GM19043 (cell line): ENCODE results near the gene NR2F6.

ENCODE experiments used
- ATAC-seq: cut with Tn5 transposase; IDR thresholded peaks from one replicate; pipeline ENCODE4 v1.9.1; 2021; ENCODE audit warnings: low read depth; ENCODE audit not compliant: unreplicated experiment

NR2F6 gene

DNA sequence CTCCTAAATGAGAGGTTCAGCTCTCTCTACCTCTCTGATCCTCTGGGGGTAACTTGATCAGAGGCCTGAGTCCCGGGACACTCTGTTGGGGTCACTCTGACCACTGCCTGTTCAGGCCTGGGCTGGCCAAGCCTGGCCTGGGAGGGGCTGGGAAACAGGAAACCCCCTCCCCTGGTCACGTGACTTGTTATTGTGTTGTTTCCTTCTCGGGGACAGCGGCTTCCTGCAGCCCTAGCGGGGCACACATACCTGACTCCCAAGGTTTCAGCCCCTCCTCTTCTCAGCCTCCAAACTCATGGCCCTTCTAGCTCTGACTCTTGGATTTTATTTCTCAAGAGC, 18.9 kb upstream of the NR2F6 start, which contains the start of gene USHBP1:
TSS of gene USHBP1 (minus strand) at position 105 of the 339 bp plus-strand sequence. CDS start 446 bp downstream, outside the sequence.
- ATAC-seq = no peak

DNA sequence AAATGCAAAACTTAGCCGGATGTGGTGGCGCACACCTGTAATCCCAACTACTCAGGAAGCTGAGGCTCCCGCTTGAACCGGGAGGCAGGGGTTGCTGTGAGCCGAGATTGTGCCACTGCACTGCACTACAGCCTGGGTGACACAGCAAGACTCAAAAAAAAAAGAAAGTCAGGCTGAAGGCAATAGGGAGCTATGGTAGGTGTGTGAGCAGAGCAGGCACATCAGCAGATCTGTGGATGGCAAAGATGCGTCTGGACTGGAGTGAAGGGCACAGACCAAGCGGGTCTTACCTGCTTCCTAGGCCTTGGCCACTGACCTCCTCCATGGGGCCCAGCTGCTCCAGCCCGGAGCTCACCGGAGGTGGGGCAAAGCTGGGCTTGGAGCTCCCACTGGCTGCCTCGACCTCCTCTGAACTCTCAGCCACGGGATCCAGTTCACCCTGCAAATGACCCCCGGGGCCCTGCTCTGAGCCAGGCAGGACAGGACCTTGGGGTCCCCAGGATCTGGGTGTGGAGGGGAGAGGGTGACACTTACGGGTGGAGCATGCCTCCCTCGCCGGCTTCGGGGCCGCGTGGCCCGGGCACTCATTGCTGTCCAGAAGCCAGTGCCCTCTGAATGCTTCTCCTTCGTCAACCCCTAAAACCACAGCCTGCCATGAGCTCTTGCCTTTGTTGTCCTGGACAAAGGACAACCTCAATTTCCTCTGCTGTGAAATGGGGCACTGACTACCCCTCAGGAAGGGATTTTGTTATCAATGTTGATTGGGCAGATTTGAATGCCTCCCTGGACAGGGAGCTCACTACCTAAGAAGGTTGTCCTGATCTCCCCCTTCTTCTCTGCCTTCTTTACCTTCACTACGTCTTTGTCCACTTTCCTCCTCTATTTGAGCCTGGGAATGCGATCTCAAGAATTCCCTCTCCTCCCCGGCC, 18.3 kb upstream of the NR2F6 start:
- ATAC-seq = no peak

DNA sequence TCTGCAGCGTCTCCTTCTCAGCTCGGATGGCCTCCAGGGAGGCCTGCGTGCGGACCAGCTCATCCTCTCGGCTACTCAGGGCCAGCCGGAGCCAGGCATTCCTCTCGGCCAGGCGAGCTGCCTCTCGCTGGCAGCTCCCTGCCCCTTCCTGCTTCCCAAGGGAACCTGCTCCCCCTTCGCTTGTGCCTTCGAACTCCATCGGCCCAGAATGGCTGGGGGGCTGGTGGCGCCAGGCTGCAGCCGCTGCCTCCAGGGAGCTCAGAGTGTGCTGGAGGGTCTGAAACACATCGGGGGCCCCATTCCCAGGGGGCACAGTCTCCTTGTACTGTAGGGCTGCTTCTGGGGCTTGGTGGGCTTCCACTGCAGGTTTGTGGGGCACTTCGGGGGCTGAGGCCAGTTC, 16.8 kb upstream of the NR2F6 start:
- no peak for ATAC-seq

DNA sequence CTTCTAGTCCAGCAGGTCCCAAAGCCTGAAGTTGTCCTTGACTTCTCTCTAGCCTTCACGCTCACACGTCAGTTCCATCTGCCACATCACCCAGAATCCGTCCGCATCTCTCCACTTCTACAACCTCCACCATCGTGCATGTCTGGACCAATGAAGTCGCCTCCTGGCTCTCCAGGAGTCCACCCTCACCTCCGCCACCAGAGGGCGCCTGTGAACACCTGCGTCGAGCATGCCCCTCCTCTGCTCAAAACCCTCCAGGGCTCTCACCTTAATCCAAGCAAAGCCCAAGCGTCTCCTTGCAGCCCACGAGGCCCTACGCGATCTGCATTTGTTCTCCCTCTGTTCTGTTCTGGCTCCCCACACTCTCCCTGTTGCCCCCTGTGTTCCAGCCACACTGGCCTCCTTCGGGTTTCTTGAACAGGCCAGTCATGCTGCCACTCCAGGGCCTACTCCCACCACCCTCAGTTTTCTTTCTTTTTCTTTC, 15.2 kb upstream of the NR2F6 start:
- ATAC-seq = no peak

DNA sequence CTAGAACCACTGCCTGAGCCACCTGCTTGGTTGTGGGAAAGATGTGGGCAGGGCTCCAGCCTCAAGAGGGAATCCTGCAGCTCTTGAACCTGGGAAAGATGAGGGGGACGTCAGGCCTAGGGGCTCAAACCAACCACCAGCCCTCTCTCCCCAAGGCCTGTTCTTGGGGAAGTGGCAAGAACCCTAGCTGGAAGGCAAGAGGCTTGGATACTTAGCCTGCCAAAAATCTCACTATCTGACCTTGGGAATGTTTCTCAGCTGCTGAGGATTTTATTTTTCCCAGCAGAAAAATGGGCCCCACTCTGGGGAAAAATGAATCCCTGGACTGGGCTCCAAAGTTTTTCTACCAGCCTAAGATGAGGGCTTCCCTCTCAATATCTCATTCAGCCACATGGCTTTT, 14.2 kb upstream of the NR2F6 start:
- no peak for ATAC-seq

DNA sequence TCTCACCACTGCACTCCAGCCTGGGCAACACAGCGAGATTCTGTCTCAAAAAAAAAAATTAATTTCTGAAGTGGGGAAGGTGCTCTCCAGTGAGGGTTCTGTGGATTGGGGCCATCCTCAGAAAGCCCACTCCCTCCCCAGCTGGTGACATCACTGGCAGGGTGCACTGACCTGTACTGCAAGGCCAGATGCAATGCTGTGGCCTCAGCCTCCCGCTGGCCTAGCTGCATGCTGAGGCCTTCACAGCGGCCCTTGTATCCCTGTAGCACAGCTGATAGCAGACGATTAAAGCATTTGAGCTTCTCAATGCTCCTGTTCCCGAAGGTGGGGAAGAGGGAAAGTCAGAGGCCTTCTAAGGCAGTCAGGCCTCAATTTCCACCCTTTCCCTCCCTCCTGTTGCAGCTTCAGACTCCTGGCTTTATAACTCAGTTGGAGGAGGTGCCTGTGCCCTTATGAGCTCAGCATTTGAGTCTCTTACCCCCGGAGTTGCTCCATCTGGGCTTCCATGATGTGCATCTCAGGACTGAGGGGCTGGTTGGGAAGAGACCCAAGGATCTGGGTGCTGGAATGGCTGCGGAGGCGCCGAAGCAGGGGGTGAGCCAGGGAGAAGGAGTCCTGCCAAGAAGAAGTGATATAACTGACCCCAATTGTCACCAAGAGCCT, 13.5 kb upstream of the NR2F6 start:
- ATAC-seq = no peak

DNA sequence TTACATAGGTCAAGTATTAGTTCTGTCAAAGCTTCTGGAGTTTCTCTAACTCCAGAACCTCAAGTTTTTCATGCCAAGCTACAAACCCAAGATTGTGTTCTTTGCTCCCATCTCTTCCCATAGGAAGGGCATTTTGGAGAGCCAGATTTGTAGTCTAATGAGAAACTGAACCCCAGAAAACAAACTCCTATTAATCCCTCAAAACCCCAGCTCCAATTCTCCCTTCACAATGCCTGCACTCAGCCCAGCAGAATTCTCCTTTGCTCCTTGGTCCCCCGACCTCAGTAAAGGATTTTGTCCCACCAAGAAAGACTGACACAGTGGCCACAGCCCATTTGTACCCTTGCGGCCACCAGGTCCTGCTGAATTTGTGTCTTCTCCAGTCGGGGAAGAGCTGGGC, 10.4 kb upstream of the NR2F6 start:
- no peak for ATAC-seq

DNA sequence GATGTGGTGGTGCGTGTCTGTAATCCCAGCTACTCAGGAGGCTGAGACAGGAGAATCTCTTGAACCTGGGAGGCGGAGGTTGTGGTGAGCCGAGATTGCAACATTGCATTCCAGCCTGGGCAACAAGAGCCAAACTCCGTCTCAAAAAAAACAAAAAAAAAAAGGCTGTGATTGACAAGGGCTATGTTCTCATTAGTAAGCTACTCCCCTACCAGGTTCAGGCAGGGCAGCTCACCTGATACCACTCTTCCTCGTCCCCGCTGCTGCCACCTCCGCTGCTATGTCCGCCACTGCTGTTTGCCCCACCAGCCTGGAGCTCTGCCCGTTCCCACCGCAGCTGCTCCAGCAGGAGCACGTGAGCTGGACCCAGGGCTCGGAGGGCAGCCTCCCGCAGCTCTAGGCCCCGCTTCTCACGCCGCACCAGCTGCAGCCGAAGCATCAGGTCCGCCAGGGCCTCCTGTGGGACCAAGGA, 9.5 kb upstream of the NR2F6 start:
- ATAC-seq = no peak

DNA sequence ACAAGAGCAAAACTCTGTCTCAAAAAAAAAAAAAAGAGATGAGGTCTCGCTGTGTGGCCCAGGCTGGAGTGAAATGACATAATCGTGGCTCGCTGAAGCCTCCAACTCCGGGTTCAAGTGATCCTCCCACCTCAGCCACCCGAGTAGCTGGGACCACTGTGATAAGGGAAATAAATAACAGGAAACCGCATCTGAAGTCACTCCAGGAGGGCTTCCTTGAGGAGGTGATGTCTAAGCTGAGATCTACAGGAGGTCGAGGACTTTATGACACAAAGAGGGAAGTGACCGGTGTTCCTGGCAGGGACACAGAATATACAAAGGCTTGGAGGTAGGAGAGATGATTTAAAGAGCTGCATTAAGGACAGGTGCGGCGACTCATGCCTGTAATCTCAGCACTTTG, 8.9 kb upstream of the NR2F6 start:
- no peak for ATAC-seq

DNA sequence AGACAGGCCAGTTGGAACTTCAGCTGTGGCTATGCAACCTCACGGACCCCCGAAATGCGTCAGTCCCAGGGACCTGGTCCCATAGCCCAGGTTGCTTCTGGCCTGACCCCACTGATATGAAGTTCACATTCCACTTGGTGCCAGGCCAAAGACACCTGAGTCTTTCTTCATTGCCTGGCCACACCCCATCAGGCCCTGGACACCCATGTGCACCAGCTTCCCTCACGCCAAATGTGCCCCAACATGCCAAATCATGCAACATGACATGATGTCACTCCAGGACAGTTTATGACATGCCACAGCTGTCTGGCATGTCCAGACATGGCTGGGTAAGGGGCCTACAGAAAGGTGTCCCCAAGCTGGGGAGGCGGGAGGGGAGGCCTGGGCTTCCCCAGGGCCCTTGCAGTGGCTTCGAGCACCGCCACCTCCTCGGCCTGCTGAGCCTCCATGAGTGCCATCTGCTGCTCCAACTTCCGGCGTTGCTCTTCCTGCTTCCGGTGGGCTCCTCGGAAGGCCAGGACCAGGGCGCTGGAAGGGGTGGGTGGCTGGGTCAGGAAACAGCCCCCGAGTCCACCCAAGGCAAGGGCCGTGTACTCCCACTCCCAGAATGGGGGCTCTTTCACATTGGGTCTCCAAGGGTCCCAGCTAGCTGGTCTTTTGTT, 4.3 kb upstream of the NR2F6 start:
- ATAC-seq = no peak

DNA sequence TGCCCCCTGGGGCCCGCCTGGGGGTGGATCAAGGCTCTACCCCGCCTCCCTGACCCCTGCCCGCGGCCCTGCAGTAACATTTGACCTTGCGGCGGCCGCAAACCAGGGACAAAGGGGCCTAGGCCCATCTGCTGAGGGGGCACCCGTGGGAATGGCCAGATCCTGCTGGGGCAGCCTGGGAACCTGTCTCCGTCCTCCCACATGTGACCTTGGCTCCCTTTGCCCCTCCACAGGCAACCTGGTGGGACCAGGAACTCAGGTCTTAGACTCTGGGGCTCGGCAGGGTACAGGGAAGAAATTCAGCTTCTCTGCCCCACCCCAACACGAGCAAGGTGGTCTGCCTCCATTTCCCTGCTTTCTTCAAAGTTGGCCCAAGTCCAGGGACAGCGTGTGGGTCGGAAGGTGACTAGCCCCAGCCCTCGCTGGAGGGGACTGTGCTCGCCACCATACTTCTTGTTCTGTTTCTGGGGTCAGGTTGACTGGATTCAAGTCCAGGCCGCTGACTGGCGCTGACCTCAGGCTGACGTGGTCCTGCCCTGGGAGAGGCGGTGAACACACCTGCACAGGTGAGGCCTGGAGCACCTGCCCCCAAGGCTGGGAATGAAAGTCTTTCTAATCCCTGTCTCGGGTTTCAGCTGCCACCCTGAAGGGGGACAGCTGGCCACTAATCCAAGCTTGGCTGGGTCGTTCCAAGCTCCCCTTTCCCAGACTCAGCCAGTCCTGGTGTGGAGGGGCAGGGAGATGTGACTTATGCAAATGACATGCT, 2.5 kb upstream of the NR2F6 start:
- ATAC-seq = no peak

DNA sequence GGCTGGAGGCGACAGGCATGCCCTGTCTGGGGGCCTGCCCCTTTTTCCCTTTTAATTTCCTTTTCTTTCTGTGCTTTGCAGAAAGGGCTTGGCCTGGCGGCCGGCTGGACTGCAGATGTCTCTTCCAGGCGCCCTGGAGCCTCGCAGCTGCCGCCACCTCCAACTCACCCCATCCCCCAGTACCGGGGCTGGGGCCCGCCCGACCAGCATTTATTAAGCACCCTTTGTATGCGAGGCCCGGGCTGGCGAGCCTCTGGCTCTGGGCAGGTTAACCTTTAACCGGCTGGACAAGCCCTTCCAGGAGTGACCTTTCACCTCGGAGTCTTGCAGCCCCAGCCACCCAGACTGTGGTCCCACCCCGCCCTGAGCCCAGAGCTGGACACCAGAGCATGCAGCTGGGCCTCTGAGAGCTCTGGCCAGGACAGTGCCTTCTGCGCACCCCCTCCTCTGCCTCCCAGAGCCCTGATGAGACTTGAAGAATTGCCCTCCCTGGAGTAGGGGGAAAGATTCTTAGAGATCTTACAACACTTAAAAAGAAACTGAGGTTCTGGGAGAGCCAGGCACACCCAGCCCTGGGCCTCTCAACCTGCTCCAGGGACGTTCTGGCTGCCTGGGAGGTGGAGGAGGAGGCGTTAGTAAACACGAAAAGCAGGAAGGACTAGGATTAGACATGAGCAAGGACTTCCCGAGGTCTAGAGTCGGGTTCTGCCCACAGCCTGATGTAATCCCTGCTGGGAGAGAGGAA, 1.1 kb upstream of the NR2F6 start:
- ATAC-seq = no peak

DNA sequence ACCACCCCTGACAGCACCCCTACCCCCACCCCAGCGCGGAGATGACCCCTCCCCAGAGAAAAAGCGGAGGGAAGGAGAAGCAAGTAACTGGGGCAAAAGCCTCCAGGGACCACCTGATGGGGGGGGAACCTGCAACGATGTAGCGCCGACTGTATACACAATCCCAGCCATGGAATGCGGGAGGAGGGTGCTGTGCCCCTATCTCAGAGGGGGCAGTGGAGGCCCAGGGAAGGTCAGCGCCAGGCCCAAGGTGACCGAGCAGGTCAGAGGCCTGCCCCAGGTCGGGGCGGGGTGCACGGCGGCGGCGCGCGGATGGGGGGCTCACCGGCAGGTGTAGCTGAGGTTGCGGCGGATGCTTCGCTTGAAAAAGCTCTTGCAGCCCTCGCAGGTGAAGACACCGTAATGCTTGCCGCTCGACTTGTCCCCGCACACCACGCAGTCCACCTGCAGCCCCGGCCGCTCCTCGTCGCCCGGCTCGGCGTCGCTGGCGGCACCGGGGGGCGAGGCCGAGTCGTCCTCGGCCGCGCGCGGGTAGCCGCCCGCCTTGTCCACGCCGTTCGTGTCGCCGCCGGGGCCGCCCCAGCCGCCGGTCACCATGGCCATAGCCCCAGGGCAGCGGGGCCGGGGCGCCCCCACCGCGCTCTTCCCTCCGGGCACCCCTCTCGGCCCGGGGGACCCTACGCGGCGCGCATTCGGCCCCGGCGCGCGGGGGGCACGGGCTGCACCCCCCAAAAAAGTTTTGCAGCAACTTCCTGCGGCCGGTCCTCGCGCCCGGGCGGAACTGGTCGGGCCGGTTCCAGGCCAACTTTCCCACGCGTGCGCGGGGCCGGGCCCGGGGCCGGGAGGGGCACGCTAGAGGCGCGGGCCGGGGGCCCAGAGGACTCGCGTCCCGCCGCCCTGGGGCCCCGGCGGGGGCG, 843 bp downstream of the NR2F6 start:
- no peak for ATAC-seq

DNA sequence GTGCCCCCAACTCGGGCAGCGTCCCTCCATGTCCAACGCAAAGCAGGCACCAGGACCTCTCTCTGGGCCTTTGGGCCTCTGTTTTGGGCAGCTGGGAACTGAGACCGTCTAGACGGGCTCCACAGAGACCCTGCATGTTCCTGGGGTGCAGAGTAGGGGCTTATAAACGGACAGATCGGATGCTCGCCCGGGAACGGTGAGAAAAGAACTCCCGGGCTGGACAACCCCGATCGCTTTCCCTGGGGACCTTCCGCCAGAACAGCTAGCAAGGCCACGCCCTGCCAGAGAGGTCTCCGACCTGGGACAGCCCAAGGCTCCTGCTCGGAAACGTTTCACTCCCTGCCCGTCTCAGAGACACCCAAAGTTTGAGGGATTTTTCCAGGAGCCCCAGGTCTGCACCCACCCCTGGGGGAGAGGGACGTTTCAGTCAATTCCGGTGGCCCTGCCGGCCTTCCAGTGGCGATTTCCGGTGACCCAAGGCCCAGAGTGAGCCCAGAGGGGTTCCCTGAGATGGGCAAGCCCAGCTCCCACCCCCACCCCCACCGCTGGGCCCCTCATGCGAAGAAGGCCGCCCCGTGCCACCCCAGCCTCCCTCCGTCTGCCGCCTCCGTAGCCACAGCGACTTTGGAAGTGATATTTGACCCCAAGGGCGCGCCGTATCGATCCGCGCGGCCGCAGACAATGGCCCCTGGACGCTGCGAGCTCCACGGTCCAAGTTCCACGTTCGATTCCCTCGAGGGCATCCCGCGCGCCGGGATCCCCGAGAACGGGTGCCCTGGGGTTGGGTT, 1.7 kb downstream of the NR2F6 start:
- no peak for ATAC-seq

DNA sequence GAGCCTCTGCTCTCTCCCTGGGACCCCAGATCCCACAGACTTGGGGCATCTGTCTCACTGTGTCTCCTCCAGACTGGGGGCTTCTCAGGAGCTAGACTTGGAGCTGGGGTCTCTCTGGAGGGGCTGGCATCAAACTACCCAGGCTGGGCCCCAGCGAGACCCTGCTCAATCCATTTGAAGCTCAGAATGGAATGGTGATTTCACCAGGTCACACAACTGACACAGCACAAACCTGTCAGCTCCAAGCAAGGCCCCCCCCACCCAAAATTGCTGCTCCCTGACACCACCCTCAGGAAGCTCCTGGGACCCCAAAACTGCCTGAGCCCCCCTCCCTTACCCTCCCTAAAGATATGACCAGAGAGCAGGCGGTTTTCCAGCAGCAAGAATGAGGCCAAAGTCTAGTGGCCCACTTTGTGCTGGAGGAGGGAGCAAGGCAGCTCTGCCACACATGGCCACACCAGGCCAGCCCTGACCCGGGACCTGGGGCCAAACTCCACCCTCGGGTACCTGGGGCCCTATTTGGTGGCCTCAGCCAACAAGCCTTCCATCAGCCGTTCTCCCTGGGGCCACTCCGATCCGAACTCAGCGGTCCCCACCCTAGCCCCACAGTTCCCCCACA, 2.4 kb downstream of the NR2F6 start:
- ATAC-seq = no peak

DNA sequence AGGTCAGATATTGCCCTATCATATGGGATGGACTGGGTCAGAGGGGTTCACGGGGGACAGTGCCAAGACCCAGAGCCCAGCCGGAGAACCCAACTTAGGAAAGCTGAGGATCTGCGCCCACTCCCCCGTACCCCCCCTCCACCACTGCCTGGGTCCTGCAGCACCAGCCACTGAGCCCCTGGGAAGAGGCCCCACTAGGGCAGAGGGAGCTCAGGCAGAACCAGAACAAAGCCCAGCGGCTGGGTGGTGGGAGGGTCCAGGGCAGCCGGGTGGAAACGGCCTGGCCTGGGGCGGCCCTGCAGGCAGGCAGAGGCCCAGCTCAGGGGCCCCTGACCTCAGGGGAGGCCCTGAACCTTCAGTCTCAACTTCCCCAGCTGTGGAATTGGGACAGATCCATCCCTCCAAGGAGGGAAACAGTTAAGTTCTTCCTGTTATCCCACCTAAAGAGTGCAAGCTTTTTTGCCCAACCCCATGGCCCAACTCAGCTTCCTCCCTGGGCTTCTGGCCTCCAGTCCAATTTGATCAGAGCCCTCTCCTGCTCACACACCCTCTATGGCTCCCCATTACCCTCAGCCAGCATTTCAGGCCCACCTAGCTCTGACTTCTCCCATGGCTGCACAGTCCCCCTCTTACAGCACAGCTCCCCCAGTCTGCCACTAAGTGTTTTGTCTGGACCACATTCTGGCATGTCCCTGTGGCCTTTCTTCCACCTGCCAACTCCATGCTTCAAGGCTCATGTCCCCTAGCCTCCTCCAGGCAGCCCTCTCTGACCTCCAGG, 3.1 kb downstream of the NR2F6 start:
- no peak for ATAC-seq
